ENCODE results near the gene CCDC9B.

The CCDC9B gene

DNA sequence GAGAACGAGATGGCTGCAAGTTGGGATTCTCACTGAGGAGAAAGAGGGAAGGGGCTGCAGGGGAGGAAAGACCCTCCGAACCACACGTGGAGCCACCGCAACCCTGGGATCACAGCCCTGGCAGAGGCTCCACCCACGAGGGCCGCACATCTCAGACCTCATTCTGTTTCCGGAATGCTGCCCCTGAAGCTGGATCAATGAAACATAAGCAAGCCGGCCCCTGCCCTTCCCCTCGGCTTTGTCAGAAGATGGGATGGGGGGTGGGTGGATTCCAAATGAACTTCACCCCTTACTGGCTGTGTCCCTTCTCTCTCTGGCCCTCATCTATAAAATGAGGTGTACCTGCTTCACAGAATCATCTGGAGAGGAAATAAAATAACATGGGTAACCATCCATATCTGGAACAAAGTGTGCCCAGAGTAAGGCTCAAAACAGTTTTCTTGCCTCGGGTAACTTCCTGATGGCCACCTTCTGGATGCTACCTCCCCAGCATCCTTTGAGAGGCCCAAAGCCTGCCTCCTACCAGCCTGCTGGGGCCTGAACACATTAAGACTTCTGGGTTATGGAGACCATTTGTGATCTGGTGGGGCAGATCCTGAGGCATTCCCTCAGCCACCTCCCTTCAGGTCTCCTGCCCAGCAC, 4.6 kb upstream of the CCDC9B start:
- no peak for DNase-seq (ENCODE audit: low read depth)

DNA sequence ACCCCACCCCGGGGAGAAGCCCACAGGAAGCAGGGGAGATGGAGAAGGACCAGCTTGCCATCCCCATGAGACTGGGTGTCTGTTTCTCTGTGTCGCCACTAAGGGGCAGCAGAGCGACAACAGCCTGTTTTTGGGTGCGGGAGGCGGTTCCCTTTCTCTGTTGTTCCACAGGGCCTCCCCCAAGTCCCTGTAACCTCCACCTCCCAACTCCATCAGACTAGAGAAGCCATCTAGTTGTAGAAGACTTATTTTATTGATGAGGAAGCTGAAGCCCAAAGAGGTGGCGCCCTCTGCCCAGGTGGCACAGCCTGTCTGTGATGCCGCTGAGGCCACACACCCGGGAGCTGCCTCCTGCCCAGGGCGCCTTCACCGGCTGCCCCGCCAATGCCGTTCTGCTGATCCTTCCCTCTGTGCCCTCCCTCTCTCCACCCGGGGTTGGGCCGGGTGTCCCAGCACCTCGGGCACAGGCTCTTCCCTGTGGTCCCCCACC, 3.9 kb upstream of the CCDC9B start:
- DNase-seq (ENCODE audit: low read depth), result no peak

DNA sequence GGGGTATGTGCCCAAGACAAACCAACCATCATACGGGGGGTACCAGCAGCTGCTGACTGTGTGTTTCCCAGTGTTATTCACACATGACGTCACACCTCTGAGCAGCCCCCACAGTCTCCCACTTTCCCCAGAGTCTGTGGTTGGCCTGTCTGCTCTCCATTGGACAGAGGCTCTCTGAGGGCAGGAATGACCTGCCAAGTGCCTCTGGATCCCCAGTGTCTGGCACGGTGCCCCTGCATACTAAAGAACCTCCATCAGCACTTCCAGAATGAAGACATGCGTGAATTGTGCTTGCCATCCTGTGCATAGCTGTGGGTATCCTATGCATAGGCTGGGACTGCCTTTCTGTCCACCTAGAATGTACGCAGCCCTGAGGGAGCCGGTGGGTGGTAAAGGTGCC, 3.5 kb upstream of the CCDC9B start:
- DNase-seq (ENCODE audit: low read depth), result no peak

DNA sequence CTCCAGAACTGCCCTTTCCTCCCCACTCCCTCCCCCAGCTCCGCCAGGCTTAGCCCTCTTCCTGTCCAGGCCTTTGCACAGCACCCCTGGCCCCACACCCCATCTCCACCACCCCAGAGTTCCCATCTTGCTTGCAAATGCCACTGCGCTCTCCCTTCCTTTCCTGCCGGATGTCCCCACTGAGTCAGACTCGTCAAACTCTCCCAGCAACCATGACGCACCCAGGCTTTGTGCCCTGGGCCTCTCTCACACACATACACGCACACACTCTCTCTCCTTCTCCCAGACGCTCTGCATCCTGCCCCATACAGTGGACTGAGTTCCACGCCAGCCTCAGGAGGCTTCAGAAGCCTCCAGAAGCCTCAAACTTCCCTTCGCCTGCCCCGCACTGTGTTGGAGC, 2.8 kb upstream of the CCDC9B start:
- DNase-seq (ENCODE audit: low read depth), result peak; percentile 94

DNA sequence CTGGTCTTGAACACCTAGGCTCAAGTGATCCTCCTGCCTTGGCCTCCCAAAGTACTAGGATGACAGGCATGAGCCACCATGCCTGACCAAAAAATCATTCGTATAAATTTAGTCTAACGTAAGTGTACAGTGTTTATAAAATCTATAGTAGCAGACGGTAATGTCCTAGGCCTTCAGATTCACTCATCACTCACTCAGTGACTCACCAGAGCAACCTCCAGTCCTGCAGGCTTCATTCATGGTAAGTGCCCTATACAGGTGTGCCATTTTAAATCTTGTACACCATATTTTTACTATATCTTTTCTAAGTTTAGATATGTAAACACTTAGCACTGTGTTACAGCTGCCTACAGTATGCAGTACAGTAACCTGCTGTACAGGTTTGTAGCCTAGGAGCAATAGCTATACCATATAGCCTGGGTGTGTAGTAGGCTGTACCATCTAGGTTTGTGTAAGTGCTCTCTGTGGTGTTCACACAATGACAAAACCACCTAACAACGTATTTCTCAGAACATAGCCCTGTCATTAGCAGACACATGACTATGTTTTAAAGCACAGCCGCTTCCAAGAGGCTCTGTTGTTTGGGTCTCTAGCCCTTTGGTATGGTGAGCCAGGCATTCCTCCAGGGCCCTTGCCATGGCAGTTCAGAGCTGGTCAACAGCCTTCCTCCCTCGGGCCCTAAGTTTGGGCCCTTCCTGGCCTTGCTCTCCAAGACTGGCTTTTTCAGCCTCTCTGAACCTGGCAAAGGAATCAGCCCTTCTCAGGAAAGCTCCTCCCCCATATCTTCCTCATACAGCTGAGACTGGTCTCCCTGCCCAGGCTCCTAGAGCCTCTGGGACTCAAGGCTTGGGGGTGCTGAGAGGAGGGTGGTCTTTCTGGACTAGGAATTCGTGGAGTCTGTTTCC, 1.9 kb upstream of the CCDC9B start:
- no peak for DNase-seq (ENCODE audit: low read depth)

DNA sequence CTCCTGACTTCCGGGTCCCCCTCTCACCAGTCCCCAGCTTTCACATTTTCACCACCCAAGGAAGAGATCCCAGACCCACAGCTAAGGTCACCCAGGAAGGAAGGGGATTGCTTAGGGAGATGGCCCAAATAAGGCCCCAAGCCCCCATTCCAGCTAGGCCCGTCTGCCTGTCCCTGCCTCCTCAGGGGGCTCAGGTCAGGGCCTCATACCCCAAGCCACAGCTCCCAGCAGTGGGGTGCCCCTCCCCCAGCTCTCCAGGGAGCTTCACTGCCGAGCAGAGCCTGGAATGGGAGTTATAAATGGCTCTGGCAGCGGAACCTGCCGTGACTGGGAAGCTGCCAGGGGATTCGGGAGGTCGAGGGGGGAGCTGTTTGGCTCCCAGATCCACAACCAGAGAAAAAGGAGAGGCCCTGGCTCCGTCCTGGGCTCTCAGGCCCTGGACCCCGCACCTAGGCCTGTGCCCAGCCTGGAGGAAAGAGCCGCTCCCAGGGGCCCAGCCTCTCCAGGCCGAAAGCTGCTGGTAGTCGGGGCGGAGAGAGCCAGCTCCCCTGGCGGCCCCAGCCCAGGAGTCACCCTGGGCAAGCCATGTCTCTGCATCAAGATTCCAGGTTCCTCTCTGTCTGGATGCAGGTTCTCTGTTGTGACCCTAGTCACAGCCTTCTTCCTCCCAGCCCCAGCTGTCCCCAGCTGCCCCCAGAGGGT, 550 bp downstream of the CCDC9B start:
- DNase-seq (ENCODE audit: low read depth), result no peak

DNA sequence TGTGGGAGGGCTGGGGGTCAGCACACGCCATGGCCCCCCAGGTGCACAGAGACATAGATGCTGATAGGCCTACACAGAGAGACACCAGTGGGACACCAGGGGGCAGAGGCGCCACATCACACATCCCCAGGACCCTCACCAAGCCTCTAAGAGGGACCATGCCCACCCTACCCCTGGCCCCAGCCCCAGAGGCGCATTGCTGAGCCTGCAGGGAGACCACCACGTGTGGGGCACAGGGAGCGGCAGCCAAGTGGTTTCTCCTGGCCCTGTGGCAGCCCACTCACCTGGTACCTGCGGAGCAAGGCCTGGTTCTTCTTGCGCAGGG, 1.2 kb downstream of the CCDC9B start:
- no peak for DNase-seq (ENCODE audit: low read depth)

DNA sequence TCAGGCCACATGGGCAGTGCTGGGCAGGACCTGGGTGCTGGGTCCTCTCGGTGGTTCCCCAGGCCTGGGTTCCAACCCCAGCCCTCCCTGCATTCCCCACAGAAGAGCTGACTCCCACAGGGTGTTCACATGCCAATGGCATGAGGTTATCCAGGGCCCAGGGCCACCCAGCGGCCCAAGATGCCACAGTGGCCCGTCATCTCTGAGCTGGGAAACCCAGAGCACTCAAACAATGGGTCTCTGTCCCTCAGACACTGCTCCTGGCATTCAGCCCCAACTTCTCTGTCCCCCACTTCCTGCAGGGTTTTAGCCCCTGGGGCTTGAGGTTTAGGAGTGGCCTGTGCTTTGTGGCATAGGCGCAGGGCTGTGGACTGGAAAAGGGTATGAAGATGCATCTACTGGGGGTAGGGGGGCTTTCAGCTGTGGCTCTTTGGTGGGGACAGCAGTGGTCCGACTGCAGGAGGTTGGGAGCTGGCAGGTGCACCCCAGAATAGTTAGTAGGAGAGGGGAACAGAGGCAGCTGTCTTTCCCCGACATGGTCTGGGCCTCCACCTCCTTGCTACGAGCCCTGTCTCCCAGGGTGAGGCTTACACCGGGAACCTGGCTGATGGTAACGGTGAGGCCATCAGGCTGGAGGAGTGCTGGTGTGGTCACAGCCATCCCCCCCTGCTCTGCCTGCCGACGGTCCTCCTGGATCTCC, 1.7 kb downstream of the CCDC9B start:
- peak; percentile 96 for DNase-seq (ENCODE audit: low read depth)

DNA sequence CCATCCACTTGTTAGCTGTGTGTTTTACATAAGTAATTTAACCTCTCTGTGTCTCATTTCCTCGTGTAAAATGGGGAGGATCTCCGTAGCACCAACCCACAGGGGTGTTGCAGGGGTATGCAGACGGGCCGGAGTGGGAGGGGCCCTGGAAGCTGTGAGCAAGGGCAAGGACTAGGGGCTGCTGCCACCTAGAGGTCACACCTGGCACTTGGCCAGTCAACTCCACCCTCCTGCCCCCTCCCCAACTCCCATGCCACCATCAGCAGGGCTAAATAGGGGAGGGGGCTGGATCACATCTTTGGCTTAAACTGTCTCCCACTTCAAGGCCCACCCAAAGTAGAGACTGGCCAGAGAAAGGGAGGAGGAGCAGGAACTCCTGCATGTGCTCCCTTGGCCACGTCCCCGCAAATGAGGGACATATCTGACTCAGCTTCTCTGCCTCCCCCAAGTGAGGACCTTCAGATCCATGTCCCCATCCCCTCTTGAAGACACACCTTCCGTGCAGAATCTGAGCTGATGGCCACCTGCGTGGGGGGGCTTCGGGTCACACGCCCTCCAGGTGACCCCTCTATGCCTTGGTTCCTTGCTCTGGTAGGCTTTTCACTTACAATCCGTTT, 2.6 kb downstream of the CCDC9B start:
- DNase-seq (ENCODE audit: low read depth), result peak; percentile 49

DNA sequence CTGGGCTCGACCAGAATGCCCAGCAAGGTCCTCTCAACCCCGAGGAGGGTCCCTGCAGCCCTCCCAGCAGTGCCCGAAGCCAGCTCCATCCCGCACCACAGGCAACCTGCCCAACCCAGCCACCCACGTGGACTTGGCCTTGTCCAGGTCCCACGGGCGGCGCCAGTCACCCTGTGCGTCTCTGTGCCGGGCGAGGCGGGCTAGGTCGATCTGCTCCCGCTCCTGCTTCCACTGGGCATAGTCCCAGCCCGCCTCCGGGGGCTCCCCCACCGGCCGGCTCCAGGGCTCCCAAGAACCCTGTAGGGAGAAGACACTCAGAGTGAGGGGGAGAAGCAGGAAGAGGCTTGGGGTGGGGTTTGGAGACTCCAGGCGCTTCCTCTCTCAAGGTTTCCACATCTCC, 3.1 kb downstream of the CCDC9B start:
- DNase-seq (ENCODE audit: low read depth), result no peak

DNA sequence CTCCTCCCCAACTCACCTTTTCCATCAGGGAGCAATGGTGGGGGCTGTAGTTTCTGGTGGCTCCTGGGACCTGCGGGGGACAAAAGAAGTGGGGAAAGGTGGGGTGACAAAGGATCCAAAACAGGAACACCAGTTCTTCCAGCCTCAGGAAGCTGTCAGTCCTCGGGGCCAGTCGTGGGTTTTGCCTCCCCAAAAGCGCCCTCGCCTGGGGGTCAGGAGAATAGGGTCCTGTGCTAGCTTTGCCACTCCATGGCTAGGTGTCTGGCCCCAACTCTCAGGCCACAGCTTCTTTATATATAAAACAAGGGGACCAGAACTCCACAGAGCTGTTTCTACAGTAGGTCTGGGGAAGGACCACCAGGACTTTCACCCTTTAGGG, 4.0 kb downstream of the CCDC9B start:
- no peak for DNase-seq (ENCODE audit: low read depth)

DNA sequence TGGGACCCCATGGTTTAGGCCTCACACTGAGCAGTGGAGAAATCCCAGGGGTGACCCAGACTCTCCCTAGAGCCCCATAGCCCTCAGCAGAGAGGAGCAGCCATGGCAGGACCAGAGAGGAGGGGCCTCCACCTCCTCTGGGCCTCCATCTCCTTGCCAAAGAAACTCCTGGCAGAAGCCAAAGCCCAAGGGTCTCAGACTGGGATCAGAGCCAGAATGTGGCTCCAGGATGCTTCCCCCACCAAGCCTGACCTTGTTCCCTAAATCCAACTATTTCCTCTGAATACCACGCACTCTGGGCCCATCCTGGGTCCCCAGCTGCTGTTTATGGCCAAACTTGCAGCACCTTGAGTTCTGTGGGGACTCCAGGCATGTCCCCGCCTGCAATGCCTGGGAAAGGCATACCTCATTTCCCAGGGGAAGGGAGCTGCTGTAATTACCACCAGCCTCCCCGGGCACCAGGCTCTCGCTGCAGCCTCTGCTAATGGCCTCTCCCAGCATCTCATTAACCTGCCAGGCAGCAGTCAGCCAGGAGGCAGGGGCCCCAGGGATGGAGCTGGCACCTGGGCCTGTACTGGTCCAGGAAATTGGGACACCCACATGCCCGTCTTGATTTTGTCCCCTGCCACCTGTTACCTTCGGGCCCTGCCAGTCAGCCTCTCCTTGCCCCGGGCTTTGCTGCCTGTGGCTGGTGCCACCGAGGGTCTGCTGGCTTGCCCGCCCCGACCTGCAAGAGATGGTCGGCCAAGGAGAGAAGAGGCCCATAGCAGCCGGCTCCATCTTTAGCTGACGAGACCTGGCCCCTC, 4.6 kb downstream of the CCDC9B start:
- no peak for DNase-seq (ENCODE audit: low read depth)

DNA sequence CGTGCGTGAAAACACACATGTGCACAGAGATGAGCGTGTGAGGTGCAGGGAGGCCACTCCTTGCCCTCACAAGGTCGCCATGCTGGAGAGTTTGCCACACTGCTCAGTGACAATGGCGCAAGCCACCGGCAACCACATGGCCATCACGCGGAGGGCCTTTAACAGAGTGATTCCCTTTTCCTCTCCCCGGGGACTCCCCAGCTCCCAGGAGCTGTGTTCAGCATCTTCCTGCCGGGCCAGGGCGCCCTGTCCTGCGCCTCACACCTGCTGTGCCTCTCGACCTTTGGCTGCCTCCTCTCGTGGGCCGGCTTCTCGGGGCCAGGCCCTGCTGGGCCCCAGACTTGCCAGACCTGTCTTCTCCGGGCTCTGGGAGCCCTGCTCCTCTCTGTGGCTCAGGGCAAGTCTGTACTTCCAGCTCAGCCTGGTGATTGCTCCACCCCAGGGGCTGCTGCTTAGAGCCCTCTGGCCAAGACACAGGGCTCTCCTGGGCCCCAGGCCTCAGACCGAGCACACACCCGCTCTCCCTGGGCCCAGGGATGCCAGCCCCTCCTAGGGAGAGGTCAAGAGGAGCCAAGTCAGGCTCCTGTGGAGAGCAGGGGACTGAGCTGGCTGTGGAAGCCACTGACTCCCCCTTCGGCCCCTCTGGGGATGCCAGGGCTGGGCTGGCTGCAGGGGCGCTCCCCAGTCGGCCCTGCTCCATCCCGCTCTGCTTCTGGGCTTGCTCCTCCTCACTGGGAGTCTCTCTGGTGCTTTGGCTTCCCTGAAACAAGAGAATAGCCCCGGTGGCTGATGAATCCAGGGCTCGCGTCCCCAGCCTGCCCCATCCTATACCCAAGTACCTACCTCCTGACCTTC, 5.6 kb downstream of the CCDC9B start:
- DNase-seq (ENCODE audit: low read depth), result no peak

DNA sequence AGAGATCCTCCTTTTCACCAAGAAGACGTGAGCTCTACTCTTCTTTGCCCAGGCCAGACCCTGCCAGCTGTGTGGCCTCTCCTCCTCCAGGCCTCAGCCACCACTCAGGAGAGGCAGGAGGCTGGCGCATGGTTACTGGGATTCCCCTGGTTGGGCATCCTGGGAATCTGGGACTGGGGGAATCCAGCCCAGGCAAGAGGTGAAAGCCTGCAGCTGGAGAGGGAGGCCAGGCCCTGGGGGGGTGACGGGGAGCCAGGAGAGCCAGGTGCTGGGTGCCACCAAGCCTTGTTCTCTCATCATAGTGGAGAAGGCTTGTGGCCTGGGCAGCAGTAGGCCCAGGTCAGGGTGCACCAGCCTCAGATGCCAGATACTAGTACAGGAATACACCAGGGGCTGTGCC, 6.2 kb downstream of the CCDC9B start:
- no peak for DNase-seq (ENCODE audit: low read depth)

DNA sequence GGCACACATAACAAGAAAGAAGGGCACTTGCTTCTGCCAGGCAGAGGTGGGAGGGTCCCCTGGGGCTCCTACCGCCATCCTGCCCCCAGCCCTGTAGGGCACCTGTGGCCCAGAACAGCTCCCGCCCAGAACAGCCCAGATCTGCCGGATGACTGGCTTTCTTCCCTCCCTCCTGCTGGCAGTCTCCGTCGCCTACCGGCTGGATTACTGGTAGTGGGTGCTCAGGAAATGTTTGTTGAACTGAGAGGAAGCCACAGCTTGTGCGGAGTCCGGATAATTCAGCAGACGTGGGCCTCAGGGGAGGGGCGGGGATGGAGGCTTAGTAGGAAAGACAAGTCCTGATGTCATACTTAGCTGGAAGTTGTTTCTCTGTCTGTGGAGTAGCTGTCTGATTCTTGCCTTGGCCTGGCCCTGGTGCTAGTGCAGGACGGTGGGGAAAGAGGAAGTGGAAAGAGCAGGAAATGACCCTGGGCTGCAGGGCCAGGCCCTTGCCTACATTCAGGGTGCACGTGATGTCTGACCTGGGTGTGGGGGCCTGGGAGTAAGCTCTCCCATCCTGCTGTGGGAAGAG, 6.7 kb downstream of the CCDC9B start:
- DNase-seq (ENCODE audit: low read depth), result no peak

DNA sequence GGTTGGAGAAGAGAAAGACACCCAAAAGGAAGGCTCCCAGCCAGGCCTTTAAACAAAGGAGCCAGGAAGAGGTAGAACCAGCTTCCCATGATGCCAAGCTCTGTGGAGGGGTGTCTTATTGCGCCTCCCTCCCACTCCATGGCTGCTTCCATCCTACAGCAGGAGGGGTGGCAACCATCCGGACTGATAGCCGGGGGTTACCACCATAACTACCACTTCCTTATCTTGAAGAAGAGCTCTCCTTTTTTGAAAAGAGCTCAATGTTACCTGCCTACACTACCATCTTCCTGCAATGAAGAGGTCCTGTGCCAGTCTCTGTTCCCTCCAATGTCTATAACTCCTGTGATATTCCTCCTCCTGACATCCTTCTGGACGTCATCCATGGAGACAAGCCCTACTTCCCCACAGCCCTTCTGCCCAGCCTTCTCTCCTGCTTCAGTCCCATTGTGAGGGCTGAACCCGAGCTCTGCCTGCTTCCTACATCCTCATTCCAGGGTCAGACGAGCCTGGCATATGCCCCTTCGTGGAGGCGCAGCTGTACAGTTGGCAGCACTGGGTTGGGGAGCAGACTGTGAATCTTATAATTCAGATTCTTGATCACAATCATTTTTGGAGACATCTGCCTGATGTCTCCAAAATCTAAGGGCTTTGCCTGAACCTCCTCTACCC, 8.5 kb downstream of the CCDC9B start:
- no peak for DNase-seq (ENCODE audit: low read depth)

DNA sequence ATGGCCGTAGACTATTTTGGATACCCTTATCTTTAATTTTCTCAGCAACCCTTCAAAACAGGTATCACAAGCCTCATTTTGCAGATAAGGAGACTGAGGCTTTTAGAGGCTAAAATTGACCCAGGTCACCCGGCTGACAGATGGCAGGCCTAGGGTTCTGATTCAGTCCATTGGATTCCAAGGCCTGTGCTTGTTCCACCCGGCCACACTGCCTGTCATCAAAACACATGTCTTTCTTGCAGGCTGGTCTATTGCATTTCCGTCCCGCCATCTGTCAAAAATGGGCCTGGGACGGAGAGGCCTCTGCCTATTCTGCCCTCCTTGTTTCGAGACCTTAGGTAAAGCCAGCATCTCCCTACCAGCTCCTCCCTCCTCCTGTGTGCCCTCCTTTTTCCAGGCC, 9.1 kb downstream of the CCDC9B start:
- DNase-seq (ENCODE audit: low read depth), result no peak

DNA sequence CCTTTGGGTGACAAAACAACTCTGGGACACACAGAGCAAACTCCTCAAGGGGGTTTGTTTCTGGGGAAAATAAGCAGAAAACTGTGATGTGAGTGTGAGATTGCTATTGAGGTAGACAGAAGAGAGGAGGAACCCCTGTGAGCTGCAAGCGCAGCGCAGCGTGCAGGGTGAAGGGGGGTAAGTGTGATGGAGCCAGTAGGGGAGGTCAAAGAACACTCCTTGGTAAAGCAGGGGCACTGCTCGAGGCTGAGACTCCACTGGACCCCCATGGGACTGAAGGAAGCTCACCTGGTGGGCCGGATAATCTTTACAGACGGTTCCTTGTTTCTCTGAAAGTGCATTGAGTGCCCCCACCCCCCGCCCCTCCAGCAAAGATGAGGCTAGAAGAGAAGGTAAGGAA, 9.7 kb downstream of the CCDC9B start:
- no peak for DNase-seq (ENCODE audit: low read depth)

DNA sequence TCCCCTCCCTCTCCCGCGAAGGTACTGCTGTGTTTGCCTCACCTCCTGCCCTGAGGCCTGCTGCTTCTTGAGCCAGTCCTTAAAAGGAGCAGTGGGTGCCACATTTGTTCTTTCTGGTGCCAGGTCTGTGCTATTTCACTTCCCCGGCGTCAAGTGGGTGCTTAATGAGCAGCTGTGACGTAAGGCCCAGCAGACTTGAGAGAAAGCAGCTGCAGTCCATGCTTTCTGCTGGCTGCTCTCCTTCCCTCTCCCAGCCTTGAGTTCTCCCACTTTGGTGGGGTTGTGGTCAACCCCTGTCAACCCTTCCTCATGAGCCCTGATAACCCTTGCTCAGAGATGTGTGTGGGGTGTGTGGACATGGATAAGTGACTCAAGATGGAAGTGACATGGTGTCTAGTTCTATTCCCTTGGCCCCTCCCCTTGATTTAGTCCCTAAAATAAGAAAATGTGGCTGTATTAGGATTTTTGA, 10.3 kb downstream of the CCDC9B start:
- DNase-seq (ENCODE audit: low read depth), result no peak
